Muscle layer of duodenum (tissue), 2 donors: Measurements from ENCODE around the gene ZFYVE9.
A peak's percentile ranks its signal among the peaks of the same experiment; 100 is the strongest.
"Not testable (repeated sequence)": the region's sequence is repeated elsewhere in the genome, so short reads cannot be mapped to it uniquely, and the experiment has no call there.

Experiments used
- H3K27ac ChIP-seq: one replicate; pipeline ENCODE4 v1.7.0; 2013; ENCODE audit warnings: mild to moderate bottlenecking, low read length
- H3K27me3 ChIP-seq: one replicate; pipeline ENCODE4 v1.7.0; 2013; ENCODE audit warnings: low read depth, mild to moderate bottlenecking, control low read depth, low read length
- H3K36me3 ChIP-seq, 2 donors: one replicate each; pipeline ENCODE4 v1.7.0; 2013; ENCODE audit warnings: low read length in 2 of 2, control low read depth in 1 of 2, mild to moderate bottlenecking in 1 of 2; ENCODE audit not compliant: insufficient read depth in 2 of 2, control insufficient read depth in 1 of 2
- H3K4me1 ChIP-seq, 2 donors: one replicate each; pipeline ENCODE4 v1.7.0; 2013; ENCODE audit warnings: low read length in 2 of 2, mild to moderate bottlenecking in 2 of 2, control low read depth in 1 of 2, moderate library complexity in 1 of 2; ENCODE audit not compliant: insufficient read depth in 2 of 2, control insufficient read depth in 1 of 2
- H3K4me3 ChIP-seq, 2 donors: one replicate each; pipeline ENCODE4 v1.7.0; 2013; ENCODE audit warnings: low read length in 2 of 2, low read depth in 1 of 2, mild to moderate bottlenecking in 1 of 2
- H3K9me3 ChIP-seq, 2 donors: one replicate each; pipeline ENCODE4 v1.7.0; 2013; ENCODE audit warnings: low read length in 2 of 2, control low read depth in 1 of 2, mild to moderate bottlenecking in 1 of 2; ENCODE audit not compliant: control insufficient read depth in 1 of 2
- donor health status: healthy.

Gene ZFYVE9

DNA sequence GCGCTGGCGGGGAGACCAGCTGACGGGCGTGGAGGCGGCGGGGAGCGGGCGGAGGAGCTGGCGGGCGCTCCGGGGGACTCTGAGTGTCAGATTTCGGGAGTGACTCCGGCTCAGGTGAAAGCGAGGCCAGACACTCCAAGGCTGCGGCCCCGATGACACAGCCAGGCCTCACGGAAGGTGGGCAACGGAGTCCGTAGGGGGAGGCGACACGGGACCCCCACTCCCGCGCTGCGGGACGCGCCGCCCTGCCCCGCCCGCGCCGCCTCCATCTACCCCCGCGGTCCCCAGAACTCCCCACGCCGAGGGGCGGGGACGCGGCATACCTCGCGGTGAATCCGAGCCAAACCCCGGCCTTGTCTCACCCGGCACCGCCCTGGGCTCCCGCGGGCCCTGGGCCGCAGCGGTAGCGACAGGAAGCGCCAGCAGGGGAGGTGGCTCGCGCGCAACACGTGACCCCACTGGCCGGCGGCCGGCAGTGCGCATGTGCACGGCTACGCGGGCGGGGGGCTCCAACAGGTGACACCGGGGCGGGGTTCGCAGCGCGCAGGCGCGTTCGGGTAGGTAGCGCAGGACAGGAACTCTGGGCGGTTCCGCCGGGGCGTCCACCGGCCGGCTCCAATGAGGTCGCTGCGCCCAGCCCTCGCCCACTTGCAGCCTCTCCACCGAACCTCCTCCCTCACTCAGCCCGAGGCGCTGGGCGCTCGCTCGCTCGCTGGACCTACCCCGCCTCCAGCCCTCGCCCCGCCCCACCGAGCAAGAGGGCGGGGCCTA lies 224.0 kb downstream of the ZFYVE9 start, which contains the start of gene CC2D1B:
TSS of gene CC2D1B (minus strand) at position 460 of the 771 bp plus-strand sequence. CDS start 1,585 bp downstream, outside the sequence.
- H3K9me3 ChIP-seq: no peaks in the 10 kb centered on the region
- H3K36me3 ChIP-seq: peaks cover 15 to 22% of the 10 kb centered on the region in 2 donors
- H3K4me1 ChIP-seq: peaks cover 6 to 20% of the 10 kb centered on the region in 2 donors
- peak within 1 kb of the TSS; percentile 84 for H3K27ac ChIP-seq
- no peaks in the 10 kb centered on the region for H3K27me3 ChIP-seq
- peak within 1 kb of the TSS; percentile 82 to 95 for H3K4me3 ChIP-seq

GRCh38 chr1:52366517-52366827 lies 224.6 kb downstream of the ZFYVE9 start:
- no peaks in the 10 kb centered on the region for H3K9me3 ChIP-seq
- H3K27ac ChIP-seq: no peak overlapping the region
- peak overlapping the region; percentile 82 to 95 for H3K4me3 ChIP-seq

GRCh38 chr1:52367272-52367671 lies 225.4 kb downstream of the ZFYVE9 start:
- peaks cover 6 to 20% of the 10 kb centered on the region in 2 donors for H3K4me1 ChIP-seq
- no peak overlapping the region for H3K4me3 ChIP-seq
- no peaks in the 10 kb centered on the region for H3K9me3 ChIP-seq
- peaks cover 2 to 11% of the 10 kb centered on the region in 2 donors for H3K36me3 ChIP-seq
- H3K27ac ChIP-seq: no peak overlapping the region
- no peaks in the 10 kb centered on the region for H3K27me3 ChIP-seq

More at GRCh38 chr1:52366517-52366827, 224.6 kb downstream of the ZFYVE9 start:
- Histone ChIP-seq H3K4me1 (peaks cover 6 to 20% of the 10 kb centered on the region in 2 donors), H3K27me3 (no peaks in the 10 kb centered on the region), H3K36me3 (peaks cover 10 to 16% of the 10 kb centered on the region in 2 donors)

DNA sequence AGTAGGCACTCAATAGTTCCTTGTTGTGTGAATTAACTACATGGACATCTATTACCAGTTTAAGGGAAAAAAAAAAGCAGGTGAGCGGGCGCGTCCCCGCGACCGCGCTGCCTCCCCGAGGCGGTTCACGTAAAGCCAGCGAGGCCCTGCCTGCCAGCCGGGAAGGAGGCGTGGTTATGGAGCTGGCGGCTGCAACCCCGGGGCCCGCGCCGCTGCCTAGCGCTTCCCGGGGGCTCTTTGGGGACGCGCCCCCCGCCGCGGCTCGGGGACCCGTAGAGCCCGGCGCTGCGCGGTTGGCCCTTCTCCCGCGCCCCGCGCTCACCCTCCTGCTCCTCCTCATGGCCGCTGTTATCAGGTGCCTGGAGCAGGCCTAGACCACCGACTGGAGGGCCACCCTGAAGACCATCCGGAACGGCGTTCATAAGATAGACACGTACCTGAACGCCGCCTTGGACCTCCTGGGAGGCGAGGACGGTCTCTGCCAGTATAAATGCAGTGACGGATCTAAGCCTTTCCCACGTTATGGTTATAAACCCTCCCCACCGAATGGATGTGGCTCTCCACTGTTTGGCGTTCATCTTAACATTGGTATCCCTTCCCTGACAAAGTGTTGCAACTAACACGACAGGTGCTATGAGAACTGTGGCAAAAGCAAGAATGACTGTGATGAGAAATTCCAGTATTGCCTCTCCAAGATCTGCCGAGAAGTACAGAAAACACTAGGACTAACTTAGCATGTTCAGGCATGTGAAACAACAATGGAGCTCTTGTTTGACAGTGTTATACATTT lies 226.7 kb downstream of the ZFYVE9 start:
- no peaks in the 10 kb centered on the region for H3K27me3 ChIP-seq
- peak overlapping the region; percentile 30 to 60 for H3K4me3 ChIP-seq
- H3K4me1 ChIP-seq: peaks cover 6 to 20% of the 10 kb centered on the region in 2 donors
- no peaks in the 10 kb centered on the region for H3K9me3 ChIP-seq
- H3K36me3 ChIP-seq: peaks cover 0 to 5% of the 10 kb centered on the region in 2 donors
- H3K27ac ChIP-seq: no peak overlapping the region

GRCh38 chr1:52369851-52370250 lies 228.0 kb downstream of the ZFYVE9 start:
- not testable (repeated sequence) for H3K27ac ChIP-seq, H3K9me3 ChIP-seq, H3K27me3 ChIP-seq, H3K36me3 ChIP-seq, H3K4me3 ChIP-seq
- H3K4me1 ChIP-seq: peaks cover 5 to 11% of the 10 kb centered on the region in 2 donors

DNA sequence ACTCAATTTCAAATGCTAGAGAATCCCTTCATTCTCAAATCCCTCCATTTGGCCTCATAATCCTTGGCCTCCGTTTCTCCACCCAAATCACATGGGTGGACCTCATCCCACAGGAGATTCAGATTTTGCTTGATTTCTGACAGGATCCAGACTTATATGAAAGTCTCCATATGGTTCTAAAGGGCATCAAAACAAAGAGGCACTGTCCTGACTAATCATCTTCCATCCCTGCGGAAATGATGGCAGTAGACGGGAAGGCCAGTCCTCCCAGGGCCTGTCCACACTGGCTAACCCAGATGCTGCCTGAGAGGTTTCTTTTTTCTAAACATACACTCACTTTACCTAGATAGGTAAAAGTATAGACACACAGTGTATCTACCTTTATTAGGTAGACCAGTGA lies 243.5 kb downstream of the ZFYVE9 start:
- Histone ChIP-seq H3K27ac (no peak overlapping the region), H3K36me3 (no peaks in the 10 kb centered on the region), H3K27me3 (no peaks in the 10 kb centered on the region), H3K4me3 (no peak overlapping the region), H3K9me3 (no peaks in the 10 kb centered on the region), H3K4me1 (no peaks in the 10 kb centered on the region)

DNA sequence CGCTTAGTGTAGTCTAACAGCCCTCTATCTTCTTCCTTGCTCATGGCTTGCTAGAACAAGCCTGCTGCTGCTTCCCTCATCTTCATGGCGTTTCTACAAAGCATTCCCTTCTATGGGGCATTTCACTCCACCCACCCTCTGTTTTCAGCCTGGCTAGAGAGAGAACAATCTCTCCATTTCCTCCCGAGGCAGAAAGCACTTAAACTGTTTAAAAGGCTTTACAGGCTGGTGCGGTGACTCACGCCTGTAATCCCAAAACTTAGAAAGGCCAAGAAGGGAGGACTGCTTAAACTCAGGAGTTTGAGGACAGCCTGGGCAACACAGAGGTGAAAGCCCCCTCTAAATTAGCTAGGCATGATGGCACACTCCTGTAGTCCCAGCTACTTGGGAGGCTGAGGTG lies 244.6 kb downstream of the ZFYVE9 start:
- H3K27me3 ChIP-seq: no peaks in the 10 kb centered on the region
- H3K4me3 ChIP-seq: no peak overlapping the region
- H3K36me3 ChIP-seq: no peaks in the 10 kb centered on the region
- no peaks in the 10 kb centered on the region for H3K4me1 ChIP-seq
- H3K9me3 ChIP-seq: no peaks in the 10 kb centered on the region
- H3K27ac ChIP-seq: no peak overlapping the region

DNA sequence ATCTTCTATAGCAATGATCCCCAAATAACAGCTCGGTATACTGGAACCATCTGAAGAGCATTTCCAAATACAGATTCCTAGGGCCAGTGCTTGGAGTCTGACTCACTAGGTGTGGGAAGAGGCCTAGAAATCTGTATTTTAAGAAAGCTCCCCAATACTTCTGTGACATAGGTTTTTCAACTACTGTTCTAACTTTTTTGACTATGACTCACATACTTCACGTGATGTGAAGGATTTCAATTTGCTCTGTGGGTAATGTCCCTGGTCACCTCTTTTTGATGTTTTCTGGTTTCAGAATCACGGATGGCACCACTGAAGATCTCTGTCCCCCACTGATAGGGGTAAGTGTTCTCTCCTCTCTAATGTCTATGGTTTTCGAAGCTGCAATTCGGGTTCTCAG lies 251.3 kb downstream of the ZFYVE9 start:
- H3K4me3 ChIP-seq: no peak overlapping the region
- H3K36me3 ChIP-seq: no peaks in the 10 kb centered on the region
- no peak overlapping the region for H3K27ac ChIP-seq
- no peaks in the 10 kb centered on the region for H3K27me3 ChIP-seq
- no peaks in the 10 kb centered on the region for H3K4me1 ChIP-seq
- no peaks in the 10 kb centered on the region for H3K9me3 ChIP-seq
